Medulla oblongata (tissue), 1 donor: ENCODE results near the gene GALM.
A peak's percentile ranks its signal among the peaks of the same experiment; 100 is the strongest.
"Not testable (repeated sequence)": the region's sequence is repeated elsewhere in the genome, so short reads cannot be mapped to it uniquely, and the experiment has no call there.

Source experiments
- DNase-seq: peaks from one replicate; pipeline ENCODE4 v3.0.0-alpha.2; 2015; ENCODE audit errors: extremely low spot score

Gene GALM

GRCh38 chr2:38665854-38666555 lies at the start of gene GALM:
TSS of gene GALM (plus strand) at chr2:38666114. CDS start at chr2:38666162, 48 bp downstream.
- DNase-seq: peak; percentile 90

GRCh38 chr2:38617301-38617700 lies 48.6 kb upstream of the GALM start:
- no peak for DNase-seq

GRCh38 chr2:38619458-38620164 lies 46.3 kb upstream of the GALM start:
- peak; percentile 72 for DNase-seq

- no peak for DNase-seq
Observed at GRCh38 chr2:38620282-38620977, 45.5 kb upstream of the GALM start.

GRCh38 chr2:38621018-38621417 lies 44.9 kb upstream of the GALM start:
- DNase-seq: no peak

- DNase-seq: peak; percentile 58
Observed at GRCh38 chr2:38622210-38622609, 43.7 kb upstream of the GALM start.

- no peak for DNase-seq
Observed at GRCh38 chr2:38626326-38627035, 39.4 kb upstream of the GALM start.

GRCh38 chr2:38627391-38627790 lies 38.5 kb upstream of the GALM start:
- no peak for DNase-seq

GRCh38 chr2:38629684-38630083 lies 36.2 kb upstream of the GALM start:
- DNase-seq: no peak

GRCh38 chr2:38631976-38632375 lies 33.9 kb upstream of the GALM start:
- DNase-seq: no peak

GRCh38 chr2:38632980-38633379 lies 32.9 kb upstream of the GALM start:
- DNase-seq: no peak

GRCh38 chr2:38633895-38634294 lies 32.0 kb upstream of the GALM start:
- no peak for DNase-seq

GRCh38 chr2:38634684-38635083 lies 31.2 kb upstream of the GALM start:
- DNase-seq: peak; percentile 42

GRCh38 chr2:38635139-38635538 lies 30.8 kb upstream of the GALM start:
- no peak for DNase-seq

GRCh38 chr2:38636069-38636468 lies 29.8 kb upstream of the GALM start:
- no peak for DNase-seq

GRCh38 chr2:38642373-38643017 lies 23.4 kb upstream of the GALM start:
- not testable (repeated sequence) for DNase-seq

GRCh38 chr2:38643021-38643671 lies 22.8 kb upstream of the GALM start:
- DNase-seq: no peak

- not testable (repeated sequence) for DNase-seq
Observed at GRCh38 chr2:38643683-38644511, 22.0 kb upstream of the GALM start.

- no peak for DNase-seq
Observed at GRCh38 chr2:38648107-38648761, 17.7 kb upstream of the GALM start.
